ENCODE measurements around the gene MARCHF2.
"Not testable (repeated sequence)": the region's sequence is repeated elsewhere in the genome, so short reads cannot be mapped to it uniquely, and the experiment has no call there.

MARCHF2 gene

GRCh38 chr19:8377598-8377997 is 35.5 kb upstream of the MARCHF2 start (continued):
- TF ChIP-seq CSRNP3 (CRISPR knock-in tag; IDR thresholded peaks at IDR 0.05) (no peak), ZNF8 (CRISPR knock-in tag; IDR thresholded peaks at IDR 0.05) (no peak), ISL1 (CRISPR knock-in tag; IDR thresholded peaks at IDR 0.05) (no peak), PPARA (CRISPR knock-in tag; IDR thresholded peaks at IDR 0.05; ENCODE audit: borderline replicate concordance) (no peak), ZFP3 (CRISPR knock-in tag; IDR thresholded peaks at IDR 0.05) (no peak), TSHZ2 (CRISPR knock-in tag; IDR thresholded peaks at IDR 0.05) (no peak), CSDC2 (CRISPR knock-in tag; IDR thresholded peaks at IDR 0.05) (no peak), CREB5 (CRISPR knock-in tag; IDR thresholded peaks at IDR 0.05; ENCODE audit: low read depth) (no peak), TCF4 (CRISPR knock-in tag; IDR thresholded peaks at IDR 0.05; ENCODE audit: borderline replicate concordance) (no peak), RARB (CRISPR knock-in tag; IDR thresholded peaks at IDR 0.05) (no peak), ZC3H10 (CRISPR knock-in tag; IDR thresholded peaks at IDR 0.05) (no peak)

GRCh38 chr19:8379156-8379891 is 33.8 kb upstream of the MARCHF2 start:
- ATAC-seq, result not testable (repeated sequence)

- not testable (repeated sequence) for ATAC-seq
These were observed 28.5 kb upstream of the MARCHF2 start for GRCh38 chr19:8384569-8384968.

- ATAC-seq, result not testable (repeated sequence)
These were observed 28.0 kb upstream of the MARCHF2 start for GRCh38 chr19:8385103-8385502.

GRCh38 chr19:8385566-8385965 is 27.5 kb upstream of the MARCHF2 start:
- not testable (repeated sequence) for ATAC-seq

GRCh38 chr19:8386419-8386818 is 26.7 kb upstream of the MARCHF2 start:
- not testable (repeated sequence) for ATAC-seq

- TF ChIP-seq ZC3H10 (CRISPR knock-in tag; IDR thresholded peaks at IDR 0.05) (no peak), ARNTL (CRISPR knock-in tag; IDR thresholded peaks at IDR 0.05; ENCODE audit: borderline replicate concordance, low read depth) (no peak), TCF4 (CRISPR knock-in tag; IDR thresholded peaks at IDR 0.05; ENCODE audit: borderline replicate concordance) (no peak), OSR1 (CRISPR knock-in tag; IDR thresholded peaks at IDR 0.05) (no peak), SNAI2 (CRISPR knock-in tag; IDR thresholded peaks at IDR 0.05) (no peak), CREB5 (CRISPR knock-in tag; IDR thresholded peaks at IDR 0.05; ENCODE audit: low read depth) (no peak)
- no peak for ATAC-seq
These were observed 26.1 kb upstream of the MARCHF2 start for GRCh38 chr19:8386990-8387389.
